WI38 (cell line): ENCODE data around the gene SDC4.

ENCODE experiments used
- H3K4me3 ChIP-seq: 2 replicates; pipeline ENCODE4 v1.5.1; 2011; ENCODE audit warnings: low read depth, mild to moderate bottlenecking, control low read depth, low read length
- TF ChIP-seq, protein P1 (sequence below): IDR thresholded peaks from 2 replicates; pipeline ENCODE4 v1.5.1; 2012; ENCODE audit warnings: low read depth, mild to moderate bottlenecking, control low read depth, low read length

The SDC4 gene

DNA sequence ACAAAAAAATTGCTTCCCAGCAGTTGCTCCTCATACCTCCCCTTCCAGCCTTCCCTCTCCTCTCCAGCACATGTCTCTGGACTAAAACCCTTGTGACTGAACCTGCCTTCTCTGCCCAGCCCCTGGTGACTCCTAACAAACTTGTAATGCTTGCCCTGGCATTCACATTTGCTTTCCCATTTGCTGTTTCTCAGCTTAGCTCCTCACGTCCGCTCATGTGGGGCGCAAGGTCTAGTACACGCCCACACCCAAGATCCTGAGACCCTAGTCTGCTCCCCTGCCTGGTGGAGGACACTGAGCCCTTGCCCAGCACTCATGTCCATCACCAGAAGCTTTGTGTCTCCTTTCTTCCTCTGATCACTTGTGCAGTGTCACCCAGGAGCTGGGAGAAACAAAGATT is 59.8 kb downstream of the SDC4 start:
- H3K4me3 ChIP-seq, result no peak overlapping the region
- TF ChIP-seq, protein P1, sequence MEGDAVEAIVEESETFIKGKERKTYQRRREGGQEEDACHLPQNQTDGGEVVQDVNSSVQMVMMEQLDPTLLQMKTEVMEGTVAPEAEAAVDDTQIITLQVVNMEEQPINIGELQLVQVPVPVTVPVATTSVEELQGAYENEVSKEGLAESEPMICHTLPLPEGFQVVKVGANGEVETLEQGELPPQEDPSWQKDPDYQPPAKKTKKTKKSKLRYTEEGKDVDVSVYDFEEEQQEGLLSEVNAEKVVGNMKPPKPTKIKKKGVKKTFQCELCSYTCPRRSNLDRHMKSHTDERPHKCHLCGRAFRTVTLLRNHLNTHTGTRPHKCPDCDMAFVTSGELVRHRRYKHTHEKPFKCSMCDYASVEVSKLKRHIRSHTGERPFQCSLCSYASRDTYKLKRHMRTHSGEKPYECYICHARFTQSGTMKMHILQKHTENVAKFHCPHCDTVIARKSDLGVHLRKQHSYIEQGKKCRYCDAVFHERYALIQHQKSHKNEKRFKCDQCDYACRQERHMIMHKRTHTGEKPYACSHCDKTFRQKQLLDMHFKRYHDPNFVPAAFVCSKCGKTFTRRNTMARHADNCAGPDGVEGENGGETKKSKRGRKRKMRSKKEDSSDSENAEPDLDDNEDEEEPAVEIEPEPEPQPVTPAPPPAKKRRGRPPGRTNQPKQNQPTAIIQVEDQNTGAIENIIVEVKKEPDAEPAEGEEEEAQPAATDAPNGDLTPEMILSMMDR, result no peak

DNA sequence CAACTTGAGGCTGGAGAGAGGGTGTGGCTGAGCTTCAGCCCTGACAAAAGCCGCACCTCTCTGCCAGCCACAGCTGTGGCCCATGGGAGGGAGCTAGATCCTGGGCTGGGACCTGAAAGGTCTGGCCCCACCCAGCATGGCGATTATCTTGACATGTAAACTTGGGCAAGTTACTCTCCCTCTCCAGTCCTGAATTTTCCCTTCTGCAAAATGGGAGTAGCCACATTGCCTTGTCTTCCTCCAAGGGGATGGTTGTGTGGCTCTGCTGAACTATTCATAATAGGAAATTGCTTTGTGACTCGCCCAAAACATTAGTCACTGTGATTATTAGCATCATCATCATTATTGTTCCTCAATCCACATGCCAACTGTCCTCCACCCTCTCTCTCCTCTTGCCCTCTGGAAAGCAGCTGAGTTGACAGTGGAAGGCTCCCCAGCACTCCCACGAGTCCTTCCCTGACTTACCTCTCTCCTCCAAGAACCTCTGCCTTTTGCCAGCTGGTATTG is 64.6 kb downstream of the SDC4 start:
- TF ChIP-seq, protein P1, result no peak
- no peak overlapping the region for H3K4me3 ChIP-seq

DNA sequence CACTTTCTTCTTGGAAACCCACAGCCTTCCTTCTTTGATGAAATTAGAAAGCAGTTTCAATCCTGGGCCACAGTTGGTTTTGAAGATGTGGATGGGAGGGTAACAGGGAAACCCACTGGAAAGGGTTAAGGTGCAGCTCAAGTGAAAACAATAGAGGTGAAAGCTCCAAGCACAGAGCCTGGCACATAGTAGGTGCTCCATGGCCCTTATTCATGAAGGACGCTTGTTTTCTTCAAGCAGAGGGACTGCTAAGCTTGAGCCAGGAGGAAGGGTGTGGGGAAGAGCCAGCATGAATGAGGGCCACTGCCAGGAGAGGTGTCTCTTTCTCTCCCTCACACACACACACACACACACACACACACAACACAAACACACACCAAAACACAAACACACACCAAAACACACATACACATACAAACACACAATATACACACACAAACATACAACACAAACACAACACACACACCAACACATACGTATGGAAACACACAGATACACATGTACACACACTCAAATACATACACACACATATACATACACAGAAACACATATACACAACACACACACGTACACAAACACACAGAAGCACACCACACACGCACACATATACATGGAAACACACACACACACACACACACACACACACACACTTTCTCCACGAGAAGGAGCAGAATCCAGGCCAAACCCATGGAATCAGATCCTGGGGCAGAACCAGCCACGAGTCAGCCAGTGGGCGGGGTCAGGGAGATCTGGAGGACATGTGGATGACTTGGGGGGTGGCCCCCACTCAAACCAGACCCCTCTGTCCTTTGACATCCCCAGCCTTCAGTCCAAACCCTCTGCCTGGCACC is 65.3 kb downstream of the SDC4 start:
- H3K4me3 ChIP-seq, result no peak overlapping the region
- TF ChIP-seq, protein P1, result no peak

DNA sequence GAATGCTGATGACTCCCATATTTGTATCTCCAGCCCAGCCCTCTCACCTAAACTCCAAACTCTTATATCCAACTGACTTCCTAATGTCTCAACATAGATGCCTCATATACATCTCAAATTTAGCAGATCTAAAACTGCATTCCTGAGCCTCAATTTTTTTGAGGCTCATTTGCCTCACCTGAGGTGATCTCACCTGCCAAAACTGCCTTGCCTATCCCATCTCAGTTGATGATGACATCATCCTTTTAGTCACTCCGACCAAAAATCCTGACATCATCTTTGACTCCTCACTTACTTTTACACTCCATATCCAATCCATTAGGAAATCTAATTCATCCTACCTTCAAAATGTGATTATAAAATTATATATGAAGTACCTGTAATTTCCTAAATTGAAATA is 68.2 kb downstream of the SDC4 start:
- no peak overlapping the region for H3K4me3 ChIP-seq
- TF ChIP-seq, protein P1, result no peak

DNA sequence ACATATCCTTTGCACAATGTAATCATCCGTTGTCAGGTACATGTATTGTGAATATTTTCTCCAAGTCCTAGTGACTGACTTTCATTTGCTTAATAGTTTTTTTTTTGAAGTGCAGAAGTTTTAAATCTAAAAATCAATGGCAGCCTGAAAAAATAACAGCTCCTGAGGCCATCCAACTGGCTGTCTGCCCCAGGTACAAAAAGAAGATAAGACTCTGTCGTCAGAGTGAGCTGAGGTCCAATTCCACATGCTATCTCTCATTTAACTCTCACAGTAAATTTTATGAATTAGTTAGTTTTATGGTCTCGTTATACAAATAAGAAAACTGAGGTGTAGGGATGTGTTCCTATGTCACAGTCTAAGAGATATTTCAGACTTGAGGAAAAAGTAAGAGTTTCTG is 72.9 kb downstream of the SDC4 start:
- no peak overlapping the region for H3K4me3 ChIP-seq
- TF ChIP-seq, protein P1, result no peak
